Calu3 (cell line): ENCODE data around the gene CASR. TPM values are rescaled to one million over a fixed set of nuclear protein-coding genes. Genes with fewer than 3 reads are reported as not detected.
"Not testable (repeated sequence)": the region's sequence is repeated elsewhere in the genome, so short reads cannot be mapped to it uniquely, and the experiment has no call there.

ENCODE experiments used
- BruUV-seq: library from RNA; stranded (reverse); fragments of 400-500 nt; replicated peaks from 2 replicates; lab custom pipeline; 2021; lab: Mats Ljungman, UMichigan
- CTCF ChIA-PET: fragments of 300-600 bp; sonication (Branson Sonifier 250); formaldehyde crosslinking; loops from one replicate; lab custom pipeline; 2022; ENCODE audit warnings: antibody characterized with exemption; lab: Charles Lee
- DNase-seq: peaks from one replicate; pipeline ENCODE4 v3.0.0; 2022
- H3K27ac Mint-ChIP-seq: one replicate; pipeline ENCODE4 v1.8.0; 2022; ENCODE audit warnings: mixed read lengths; ENCODE audit not compliant: unreplicated experiment
- H3K27me3 Mint-ChIP-seq: one replicate; pipeline ENCODE4 v1.8.0; 2022; ENCODE audit warnings: mixed read lengths; ENCODE audit not compliant: unreplicated experiment
- H3K36me3 Mint-ChIP-seq: one replicate; pipeline ENCODE4 v1.8.0; 2022; ENCODE audit warnings: mild to moderate bottlenecking, moderate library complexity, mixed read lengths; ENCODE audit not compliant: insufficient read depth, unreplicated experiment
- H3K4me1 Mint-ChIP-seq: one replicate; pipeline ENCODE4 v1.8.0; 2022; ENCODE audit warnings: mild to moderate bottlenecking, low read depth, mixed read lengths; ENCODE audit not compliant: unreplicated experiment
- H3K4me3 Mint-ChIP-seq: one replicate; pipeline ENCODE4 v1.8.0; 2022; ENCODE audit warnings: mild to moderate bottlenecking, low read depth, moderate library complexity, mixed read lengths; ENCODE audit not compliant: unreplicated experiment
- H3K9me3 Mint-ChIP-seq: one replicate; pipeline ENCODE4 v1.8.0; 2022; ENCODE audit warnings: low read depth, mixed read lengths; ENCODE audit not compliant: unreplicated experiment
- intact Hi-C: fragments of 100-400 bp; cut with micrococcal nuclease; formaldehyde crosslinking; loops from one replicate; pipeline ENCODE4 v1.10.0; 2022; ENCODE audit not compliant: unreplicated experiment
- total RNA-seq: library from RNA; stranded (reverse); gene quantifications from 2 replicates; pipeline ENCODE4 v1.2.3, GENCODE V29; 2022
- TF ChIP-seq, protein P1 (sequence below): fragments of 200-600 bp; IDR thresholded peaks from one replicate; pipeline ENCODE4 v1.8.0; 2022; ENCODE audit warnings: antibody characterized with exemption; ENCODE audit not compliant: unreplicated experiment

CASR gene
- total RNA-seq, 1 experiment from 2014 or later = 2.3 TPM

DNA sequence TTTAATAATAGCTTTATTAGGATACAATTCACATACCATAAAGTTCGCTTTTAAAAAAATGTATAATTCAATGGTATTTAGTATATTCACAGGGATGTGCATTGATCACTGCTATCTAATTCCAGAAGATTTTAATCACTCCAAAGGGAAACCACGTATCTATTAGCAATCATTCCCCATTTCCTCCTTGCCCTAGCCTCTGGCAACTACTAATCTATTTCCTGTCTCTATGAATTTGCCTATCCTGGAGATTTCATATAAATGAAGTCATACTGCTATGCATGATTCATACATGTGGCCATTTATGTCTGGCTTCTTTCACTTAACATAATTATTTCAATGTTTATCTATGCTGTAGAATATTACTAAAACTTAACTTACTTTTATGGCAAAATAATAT, 32.0 kb upstream of the CASR start:
- CTCF ChIA-PET = no interaction called here
- Mint-ChIP-seq H3K27me3 (no peaks in the 10 kb centered on the region), H3K27ac (no peak overlapping the region), H3K4me3 (no peak overlapping the region), H3K9me3 (peaks cover 9% of the 10 kb centered on the region), H3K36me3 (no peaks in the 10 kb centered on the region), H3K4me1 (peaks cover 8% of the 10 kb centered on the region)
- no peak for DNase-seq
- no TSS peak for BruUV-seq
- intact Hi-C loops = no loop called here
- TF ChIP-seq, protein P1, sequence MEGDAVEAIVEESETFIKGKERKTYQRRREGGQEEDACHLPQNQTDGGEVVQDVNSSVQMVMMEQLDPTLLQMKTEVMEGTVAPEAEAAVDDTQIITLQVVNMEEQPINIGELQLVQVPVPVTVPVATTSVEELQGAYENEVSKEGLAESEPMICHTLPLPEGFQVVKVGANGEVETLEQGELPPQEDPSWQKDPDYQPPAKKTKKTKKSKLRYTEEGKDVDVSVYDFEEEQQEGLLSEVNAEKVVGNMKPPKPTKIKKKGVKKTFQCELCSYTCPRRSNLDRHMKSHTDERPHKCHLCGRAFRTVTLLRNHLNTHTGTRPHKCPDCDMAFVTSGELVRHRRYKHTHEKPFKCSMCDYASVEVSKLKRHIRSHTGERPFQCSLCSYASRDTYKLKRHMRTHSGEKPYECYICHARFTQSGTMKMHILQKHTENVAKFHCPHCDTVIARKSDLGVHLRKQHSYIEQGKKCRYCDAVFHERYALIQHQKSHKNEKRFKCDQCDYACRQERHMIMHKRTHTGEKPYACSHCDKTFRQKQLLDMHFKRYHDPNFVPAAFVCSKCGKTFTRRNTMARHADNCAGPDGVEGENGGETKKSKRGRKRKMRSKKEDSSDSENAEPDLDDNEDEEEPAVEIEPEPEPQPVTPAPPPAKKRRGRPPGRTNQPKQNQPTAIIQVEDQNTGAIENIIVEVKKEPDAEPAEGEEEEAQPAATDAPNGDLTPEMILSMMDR = no peak

- CTCF ChIA-PET, H3K27me3 Mint-ChIP-seq, H3K9me3 Mint-ChIP-seq, intact Hi-C loops, BruUV-seq, H3K4me1 Mint-ChIP-seq, DNase-seq, H3K27ac Mint-ChIP-seq, H3K36me3 Mint-ChIP-seq, H3K4me3 Mint-ChIP-seq: not testable (repeated sequence)
Measured at GRCh38 chr3:122164983-122165382, 18.5 kb upstream of the CASR start.

GRCh38 chr3:122167630-122168029, 15.8 kb upstream of the CASR start:
- H3K27me3 Mint-ChIP-seq = no peaks in the 10 kb centered on the region
- TF ChIP-seq, protein P1 = no peak
- no peaks in the 10 kb centered on the region for H3K36me3 Mint-ChIP-seq
- CTCF ChIA-PET = no interaction called here
- no peak overlapping the region for H3K27ac Mint-ChIP-seq
- intact Hi-C loops = no loop called here
- DNase-seq = no peak
- H3K4me3 Mint-ChIP-seq = no peak overlapping the region
- H3K4me1 Mint-ChIP-seq = peaks cover 8% of the 10 kb centered on the region
- H3K9me3 Mint-ChIP-seq = no peaks in the 10 kb centered on the region
- no TSS peak for BruUV-seq

DNA sequence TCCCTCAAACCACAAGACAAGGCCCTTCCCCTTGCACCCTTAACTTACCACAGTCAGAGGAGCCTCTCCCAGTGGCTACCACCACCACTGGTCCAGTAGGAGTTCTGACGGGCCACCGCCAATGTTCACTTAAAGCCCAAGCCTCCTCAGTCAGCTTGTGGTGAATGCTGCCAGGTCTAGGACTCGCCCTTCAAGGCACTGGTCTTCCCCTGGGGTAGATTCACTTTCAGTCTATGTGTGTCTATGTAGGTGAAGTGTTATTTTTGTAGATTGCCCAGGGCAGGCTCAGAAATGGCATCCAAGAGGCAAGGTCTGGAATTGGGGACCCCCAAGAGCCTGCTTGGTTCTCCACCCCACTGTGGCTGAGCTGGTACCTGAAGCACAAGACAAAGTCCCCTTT, 15.4 kb upstream of the CASR start:
- Mint-ChIP-seq H3K36me3 (no peaks in the 10 kb centered on the region), H3K27ac (no peak overlapping the region), H3K4me3 (no peak overlapping the region), H3K4me1 (peaks cover 8% of the 10 kb centered on the region), H3K27me3 (no peaks in the 10 kb centered on the region), H3K9me3 (no peaks in the 10 kb centered on the region)
- intact Hi-C loops = no loop called here
- TF ChIP-seq, protein P1 = no peak
- CTCF ChIA-PET = no interaction called here
- DNase-seq = no peak
- BruUV-seq = no TSS peak

DNA sequence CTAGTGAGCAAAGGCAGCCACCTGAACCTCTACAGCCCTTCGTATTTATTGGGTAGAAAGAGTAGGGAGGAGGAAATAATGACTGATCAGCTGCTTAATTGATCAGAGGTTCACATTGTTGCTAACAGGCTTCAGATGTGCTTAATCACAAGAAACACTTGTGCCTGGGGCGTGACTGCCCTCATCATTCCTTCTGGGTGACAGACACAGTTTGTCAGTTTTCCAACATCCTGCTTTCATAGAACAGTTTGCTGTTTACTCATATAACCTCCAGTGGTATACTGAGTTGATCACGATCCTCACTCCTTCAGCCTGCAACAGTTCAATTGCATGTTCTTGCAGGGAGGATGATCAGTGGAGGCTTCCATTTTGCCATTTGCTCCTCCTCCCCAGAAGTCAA, 13.6 kb upstream of the CASR start:
- H3K27ac Mint-ChIP-seq = no peak overlapping the region
- peak; percentile 21 for DNase-seq

DNA sequence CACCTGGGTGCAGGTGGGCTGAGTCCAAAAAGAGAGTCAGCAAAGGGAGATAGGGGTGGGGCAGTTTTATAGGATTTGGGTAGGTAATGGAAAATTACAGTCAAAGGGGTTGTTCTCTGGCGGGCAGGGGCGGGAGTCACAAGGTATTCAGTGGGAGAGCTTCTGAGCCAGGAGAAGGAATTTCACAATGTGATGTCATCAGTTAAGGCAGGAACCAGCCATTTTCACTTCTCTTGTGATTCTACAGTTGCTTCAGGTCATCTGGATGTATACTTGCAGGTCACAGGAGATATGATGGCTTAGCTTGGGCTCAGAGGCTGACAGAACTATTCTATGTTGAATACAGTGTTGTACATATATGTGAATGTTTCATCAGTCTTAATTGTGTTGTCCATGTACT, 12.1 kb upstream of the CASR start:
- not testable (repeated sequence) for H3K4me1 Mint-ChIP-seq

More for the DNA sequence above, 13.6 kb upstream of the CASR start:
- CTCF ChIA-PET = no interaction called here
- H3K9me3 Mint-ChIP-seq = no peaks in the 10 kb centered on the region
- no TSS peak for BruUV-seq
- peaks cover 8% of the 10 kb centered on the region for H3K4me1 Mint-ChIP-seq
- intact Hi-C loops = no loop called here
- TF ChIP-seq, protein P1 = no peak
- no peaks in the 10 kb centered on the region for H3K36me3 Mint-ChIP-seq
- H3K27me3 Mint-ChIP-seq = no peaks in the 10 kb centered on the region
- no peak overlapping the region for H3K4me3 Mint-ChIP-seq

More for the DNA sequence above, 12.1 kb upstream of the CASR start:
- DNase-seq, H3K27ac Mint-ChIP-seq, H3K9me3 Mint-ChIP-seq, CTCF ChIA-PET, BruUV-seq, H3K4me3 Mint-ChIP-seq, H3K27me3 Mint-ChIP-seq, intact Hi-C loops, H3K36me3 Mint-ChIP-seq: not testable (repeated sequence)
